GM21423 (cell line): ENCODE results near the gene FSHB.
A peak's percentile ranks its signal among the peaks of the same experiment; 100 is the strongest.
"Not testable (repeated sequence)": the region's sequence is repeated elsewhere in the genome, so short reads cannot be mapped to it uniquely, and the experiment has no call there.

Experiments used
- ATAC-seq: cut with Tn5 transposase; IDR thresholded peaks from one replicate; pipeline ENCODE4 v1.9.1; 2021; ENCODE audit warnings: mild to moderate bottlenecking, moderate library complexity; ENCODE audit not compliant: unreplicated experiment

Gene FSHB

DNA sequence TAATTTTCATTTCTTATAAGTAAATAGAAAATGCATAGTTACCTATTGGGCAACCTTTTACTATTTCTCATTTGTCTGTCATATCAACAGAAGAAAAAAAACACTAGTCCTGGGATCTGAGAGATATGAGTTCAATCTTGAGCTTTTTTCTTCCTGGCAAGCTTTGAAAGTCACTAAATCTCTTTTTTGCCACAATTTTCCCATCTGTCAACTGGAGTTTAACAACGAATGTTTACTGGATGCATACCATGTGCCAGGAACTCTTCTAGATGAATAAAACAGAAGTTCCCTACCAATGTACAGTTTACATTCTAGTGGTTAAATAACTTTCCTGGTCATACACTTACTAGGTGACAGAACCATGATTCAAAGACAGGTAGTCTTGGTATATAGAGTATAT, 31.0 kb downstream of the FSHB start:
- no peak for ATAC-seq

DNA sequence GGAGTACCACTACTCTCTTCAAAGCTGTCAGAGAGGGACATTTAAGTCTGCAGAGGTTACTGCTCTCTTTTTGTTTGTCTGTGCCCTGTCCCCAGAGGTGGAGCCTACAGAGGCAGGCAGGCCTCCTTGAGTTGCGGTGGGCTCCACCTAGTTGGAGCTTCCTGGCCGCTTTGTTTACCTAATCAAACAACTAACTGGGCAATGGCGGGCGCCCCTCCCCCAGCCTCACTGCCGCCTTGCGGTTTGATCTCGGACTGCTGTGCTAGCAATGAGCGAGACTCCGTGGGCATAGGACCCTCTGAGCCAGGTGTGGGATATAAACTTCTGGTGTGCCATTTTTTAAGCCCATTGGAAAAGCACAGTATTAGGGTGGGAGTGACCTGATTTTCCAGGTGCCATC, 37.8 kb downstream of the FSHB start:
- ATAC-seq, result not testable (repeated sequence)

GRCh38 chr11:30270671-30271070, 39.9 kb downstream of the FSHB start:
- no peak for ATAC-seq

DNA sequence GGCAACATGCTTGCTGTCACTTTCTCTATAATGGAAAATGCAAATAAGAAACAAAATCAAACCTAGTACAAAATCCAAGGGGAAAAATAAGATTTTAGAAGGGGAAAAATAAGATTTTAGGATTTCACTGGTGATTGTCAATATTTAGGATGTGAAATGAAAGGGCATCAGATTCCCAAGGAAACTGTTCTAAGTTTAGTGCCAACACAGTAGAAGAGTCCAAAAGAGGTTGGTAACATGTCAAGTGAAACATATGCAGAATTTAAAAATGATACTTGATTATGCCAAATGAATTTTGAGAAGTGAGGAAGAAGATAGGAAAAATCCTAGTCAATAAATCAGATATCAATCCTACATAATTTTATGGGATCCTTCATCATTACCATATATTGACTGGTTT, 46.4 kb downstream of the FSHB start:
- no peak for ATAC-seq

DNA sequence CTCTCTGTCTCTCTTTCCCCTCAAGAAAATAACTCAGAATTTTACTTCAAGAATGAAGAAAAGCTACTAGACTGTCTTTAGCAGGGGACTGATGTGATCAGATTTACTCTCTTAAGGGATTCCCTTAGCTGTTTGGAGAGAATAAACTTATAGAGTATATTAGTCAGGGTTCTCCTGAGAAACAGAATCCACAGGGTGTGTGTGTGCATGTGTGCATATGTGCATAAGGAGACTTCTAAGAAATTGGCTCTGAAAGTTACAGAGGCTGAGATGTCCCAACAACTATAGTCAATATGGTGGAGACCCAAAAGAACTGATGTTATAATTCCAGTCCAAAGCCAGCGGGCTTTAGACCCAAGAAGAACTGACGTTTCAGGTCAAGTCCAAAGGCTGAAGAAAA, 49.0 kb downstream of the FSHB start:
- ATAC-seq, result no peak

- peak; percentile 4 for ATAC-seq
These were observed 50.9 kb downstream of the FSHB start for GRCh38 chr11:30281476-30282288.

DNA sequence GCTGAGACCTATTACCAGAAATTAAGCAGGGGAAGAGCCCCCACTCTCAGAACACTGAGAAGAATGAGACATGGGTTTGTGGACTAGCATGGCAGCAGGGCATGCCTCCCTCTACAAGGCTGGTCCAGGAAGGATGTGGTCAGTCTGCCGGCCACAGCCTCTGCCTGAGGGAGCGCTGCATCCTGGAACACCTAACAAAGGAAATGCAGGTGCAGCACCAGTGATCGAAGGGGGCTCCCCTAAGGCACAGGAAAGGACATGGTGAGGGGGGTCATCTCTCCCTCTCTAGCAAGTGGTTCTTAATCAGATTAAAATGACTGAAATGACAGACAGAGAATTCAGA, 51.4 kb downstream of the FSHB start:
- ATAC-seq, result peak; percentile 96
